Chondrocyte (in vitro differentiated cells): ENCODE data around the gene TRAK1. TPM values are rescaled to one million over a fixed set of nuclear protein-coding genes. Genes with fewer than 3 reads are reported as not detected.

ENCODE experiments used
- DNase-seq: peaks from one replicate; pipeline ENCODE4 v3.0.0; 2021; ENCODE audit warnings: mixed read lengths, low spot score
- H3K27ac Mint-ChIP-seq: one replicate; pipeline ENCODE4 v1.8.0; 2021; ENCODE audit warnings: mild to moderate bottlenecking, moderate library complexity, mixed read lengths; ENCODE audit not compliant: unreplicated experiment
- H3K27me3 Mint-ChIP-seq: 2 replicates; pipeline ENCODE4 v1.8.0; 2021; ENCODE audit warnings: low read depth, mixed read lengths
- H3K36me3 Mint-ChIP-seq: 2 replicates; pipeline ENCODE4 v1.8.0; 2021; ENCODE audit warnings: low read depth, mixed read lengths
- H3K4me1 Mint-ChIP-seq: 2 replicates; pipeline ENCODE4 v1.8.0; 2021; ENCODE audit warnings: low read depth, mild to moderate bottlenecking, mixed read lengths
- H3K4me3 Mint-ChIP-seq: one replicate; pipeline ENCODE4 v1.8.0; 2021; ENCODE audit warnings: mild to moderate bottlenecking, moderate library complexity, mixed read lengths; ENCODE audit not compliant: unreplicated experiment
- H3K9me3 Mint-ChIP-seq: 2 replicates; pipeline ENCODE4 v1.8.0; 2021; ENCODE audit warnings: low read depth, mixed read lengths
- total RNA-seq: library from RNA; stranded (reverse); gene quantifications from 3 replicates; pipeline ENCODE4 v1.2.1, GENCODE V29; 2021
- TF ChIP-seq, protein P1 (sequence below): fragments of 200-600 bp; sonication (generic); IDR thresholded peaks from 2 replicates; pipeline ENCODE4 v1.5.0; 2021; ENCODE audit warnings: antibody characterized with exemption, mild to moderate bottlenecking, moderate library complexity

TRAK1 gene
- total RNA-seq, 1 donor from 2014 or later, result 53.7 TPM

- H3K27me3 Mint-ChIP-seq, result peaks cover 12% of the 10 kb centered on the region
- no peak overlapping the region for H3K4me3 Mint-ChIP-seq
- H3K9me3 Mint-ChIP-seq, result peaks cover 5% of the 10 kb centered on the region
- H3K4me1 Mint-ChIP-seq, result peaks cover 6% of the 10 kb centered on the region
- DNase-seq, result no peak
- H3K36me3 Mint-ChIP-seq, result peaks cover 18% of the 10 kb centered on the region
- TF ChIP-seq, protein P1, sequence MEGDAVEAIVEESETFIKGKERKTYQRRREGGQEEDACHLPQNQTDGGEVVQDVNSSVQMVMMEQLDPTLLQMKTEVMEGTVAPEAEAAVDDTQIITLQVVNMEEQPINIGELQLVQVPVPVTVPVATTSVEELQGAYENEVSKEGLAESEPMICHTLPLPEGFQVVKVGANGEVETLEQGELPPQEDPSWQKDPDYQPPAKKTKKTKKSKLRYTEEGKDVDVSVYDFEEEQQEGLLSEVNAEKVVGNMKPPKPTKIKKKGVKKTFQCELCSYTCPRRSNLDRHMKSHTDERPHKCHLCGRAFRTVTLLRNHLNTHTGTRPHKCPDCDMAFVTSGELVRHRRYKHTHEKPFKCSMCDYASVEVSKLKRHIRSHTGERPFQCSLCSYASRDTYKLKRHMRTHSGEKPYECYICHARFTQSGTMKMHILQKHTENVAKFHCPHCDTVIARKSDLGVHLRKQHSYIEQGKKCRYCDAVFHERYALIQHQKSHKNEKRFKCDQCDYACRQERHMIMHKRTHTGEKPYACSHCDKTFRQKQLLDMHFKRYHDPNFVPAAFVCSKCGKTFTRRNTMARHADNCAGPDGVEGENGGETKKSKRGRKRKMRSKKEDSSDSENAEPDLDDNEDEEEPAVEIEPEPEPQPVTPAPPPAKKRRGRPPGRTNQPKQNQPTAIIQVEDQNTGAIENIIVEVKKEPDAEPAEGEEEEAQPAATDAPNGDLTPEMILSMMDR, result peak; percentile 87
- no peak overlapping the region for H3K27ac Mint-ChIP-seq
Measured at GRCh38 chr3:42229942-42230688, 139.0 kb downstream of the TRAK1 start.

DNA sequence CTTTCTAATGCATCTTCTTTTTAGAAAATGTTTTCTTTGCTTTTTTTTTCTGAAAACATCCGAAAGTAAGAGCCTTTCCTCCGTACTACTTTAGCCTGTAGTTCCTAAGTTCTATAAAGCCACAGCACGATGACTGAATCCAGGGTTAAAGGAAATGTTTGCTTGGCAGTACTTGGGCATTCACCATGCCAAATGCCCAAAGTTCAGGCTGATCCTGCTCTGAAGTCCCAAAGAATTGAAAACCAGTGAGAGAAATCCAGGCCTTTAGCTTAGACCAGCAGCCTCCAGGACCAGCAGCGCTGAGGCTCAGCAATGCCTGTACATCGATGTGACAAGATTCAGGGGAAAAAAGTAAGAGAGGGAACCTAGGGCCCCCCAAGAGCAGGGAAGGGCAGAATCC lies 139.7 kb downstream of the TRAK1 start:
- H3K4me1 Mint-ChIP-seq, result peaks cover 4% of the 10 kb centered on the region
- no peak overlapping the region for H3K4me3 Mint-ChIP-seq
- H3K36me3 Mint-ChIP-seq, result peaks cover 14% of the 10 kb centered on the region
- no peak overlapping the region for H3K27ac Mint-ChIP-seq
- peaks cover 7% of the 10 kb centered on the region for H3K9me3 Mint-ChIP-seq
- DNase-seq, result no peak
- H3K27me3 Mint-ChIP-seq, result peaks cover 18% of the 10 kb centered on the region
- TF ChIP-seq, protein P1, result no peak

- no peak overlapping the region for H3K4me3 Mint-ChIP-seq
- peaks cover 21% of the 10 kb centered on the region for H3K27me3 Mint-ChIP-seq
- no peak for DNase-seq
- peaks cover 16% of the 10 kb centered on the region for H3K36me3 Mint-ChIP-seq
- H3K27ac Mint-ChIP-seq, result no peak overlapping the region
- no peaks in the 10 kb centered on the region for H3K4me1 Mint-ChIP-seq
- peaks cover 21% of the 10 kb centered on the region for H3K9me3 Mint-ChIP-seq
- TF ChIP-seq, protein P1, result no peak
Measured at GRCh38 chr3:42235532-42235931, 144.4 kb downstream of the TRAK1 start.

DNA sequence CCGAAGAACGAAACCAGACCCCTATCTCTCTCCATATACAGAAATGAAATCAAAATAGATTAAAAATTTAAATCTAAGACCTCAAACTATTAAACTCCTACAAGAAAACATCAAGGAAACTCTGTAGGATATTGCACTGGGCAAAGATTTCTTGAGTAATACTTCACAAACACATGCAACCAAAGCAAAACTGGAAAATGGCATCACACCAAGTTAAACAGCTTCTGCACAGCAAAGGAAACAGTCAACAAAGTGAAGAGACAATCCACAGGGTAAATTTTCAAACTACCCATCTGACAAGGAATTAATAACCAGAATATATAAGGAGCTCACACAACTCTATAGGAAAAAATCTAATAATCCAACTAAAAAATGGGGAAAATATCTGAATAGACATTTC lies 145.5 kb downstream of the TRAK1 start:
- TF ChIP-seq, protein P1, result no peak
- Mint-ChIP-seq H3K27ac (no peak overlapping the region), H3K36me3 (peaks cover 16% of the 10 kb centered on the region), H3K4me3 (no peak overlapping the region), H3K27me3 (peaks cover 23% of the 10 kb centered on the region), H3K9me3 (peaks cover 21% of the 10 kb centered on the region), H3K4me1 (no peaks in the 10 kb centered on the region)
- no peak for DNase-seq

GRCh38 chr3:42246091-42246490 lies 154.9 kb downstream of the TRAK1 start:
- no peak for DNase-seq
- Mint-ChIP-seq H3K4me3 (no peak overlapping the region), H3K9me3 (no peaks in the 10 kb centered on the region), H3K27ac (no peak overlapping the region), H3K4me1 (no peaks in the 10 kb centered on the region), H3K36me3 (no peaks in the 10 kb centered on the region), H3K27me3 (peaks cover 56% of the 10 kb centered on the region)
- TF ChIP-seq, protein P1, result no peak
